ENCODE results near the gene PLEKHH2. TPM values are rescaled to one million over a fixed set of nuclear protein-coding genes. Genes with fewer than 3 reads are reported as not detected.

The PLEKHH2 gene
- total RNA-seq, 1 donor from 2014 or later, result 0.84 TPM

- H3K79me2 ChIP-seq (ENCODE audit: insufficient read depth, low read length), result no peaks in the 10 kb centered on the region
- no peak overlapping the region for H3K27ac ChIP-seq (ENCODE audit: low read depth, low read length)
- DNase-seq (ENCODE audit: low read depth), result peak; percentile 60
- no peaks in the 10 kb centered on the region for H3K4me1 ChIP-seq (ENCODE audit: insufficient read depth, low read length)
- no peaks in the 10 kb centered on the region for H3K9me3 ChIP-seq (ENCODE audit: insufficient read depth, low read depth, low read length)
- no peaks in the 10 kb centered on the region for H3K27me3 Mint-ChIP-seq (ENCODE audit: low read depth, unreplicated experiment)
- FAIRE-seq, result peak; percentile 37
- H3K4me2 ChIP-seq (ENCODE audit: low read length), result peak overlapping the region; percentile 3
- no peak overlapping the region for H3K9ac ChIP-seq (ENCODE audit: low read length)
- no peaks in the 10 kb centered on the region for H3K36me3 ChIP-seq (ENCODE audit: insufficient read depth, low read length)
- H3K4me3 ChIP-seq (ENCODE audit: insufficient read depth, low read depth, low read length), result no peak overlapping the region
- no peak overlapping the region for H2AFZ ChIP-seq (ENCODE audit: low read depth, low read length)
- TF ChIP-seq CTCF (IDR thresholded peaks at IDR 0.05; ENCODE audit: insufficient read depth, low read depth, low read length) (no peak), EZH2 (IDR thresholded peaks at IDR 0.05; ENCODE audit: insufficient read depth, low read length) (no peak)
- H3K4me3 Mint-ChIP-seq (ENCODE audit: unreplicated experiment), result no peak overlapping the region
- H3K36me3 Mint-ChIP-seq (ENCODE audit: low read depth, unreplicated experiment), result no peaks in the 10 kb centered on the region
- H4K20me1 ChIP-seq (ENCODE audit: insufficient read depth, low read length), result no peaks in the 10 kb centered on the region
- no peaks in the 10 kb centered on the region for H3K27me3 ChIP-seq (ENCODE audit: insufficient read depth, low read length)
- no peaks in the 10 kb centered on the region for H3K9me3 Mint-ChIP-seq (ENCODE audit: unreplicated experiment)
- peaks cover 9% of the 10 kb centered on the region for H3K4me1 Mint-ChIP-seq (ENCODE audit: low read depth, unreplicated experiment)
- H3K27ac Mint-ChIP-seq (ENCODE audit: unreplicated experiment), result no peak overlapping the region
Observed at GRCh38 chr2:43648994-43649701, 12.1 kb downstream of the PLEKHH2 start.

GRCh38 chr2:43653506-43653905, 16.4 kb downstream of the PLEKHH2 start:
- no peak for FAIRE-seq
- no peaks in the 10 kb centered on the region for H3K36me3 ChIP-seq (ENCODE audit: insufficient read depth, low read length)
- Mint-ChIP-seq H3K4me3 (ENCODE audit: unreplicated experiment) (no peak overlapping the region), H3K9me3 (ENCODE audit: unreplicated experiment) (no peaks in the 10 kb centered on the region), H3K27me3 (ENCODE audit: low read depth, unreplicated experiment) (no peaks in the 10 kb centered on the region), H3K4me1 (ENCODE audit: low read depth, unreplicated experiment) (peaks cover 9% of the 10 kb centered on the region), H3K27ac (ENCODE audit: unreplicated experiment) (no peak overlapping the region), H3K36me3 (ENCODE audit: low read depth, unreplicated experiment) (no peaks in the 10 kb centered on the region)
- no peaks in the 10 kb centered on the region for H3K27me3 ChIP-seq (ENCODE audit: insufficient read depth, low read length)
- no peak overlapping the region for H2AFZ ChIP-seq (ENCODE audit: low read depth, low read length)
- no peak overlapping the region for H3K9ac ChIP-seq (ENCODE audit: low read length)
- no peaks in the 10 kb centered on the region for H3K4me1 ChIP-seq (ENCODE audit: insufficient read depth, low read length)
- H3K9me3 ChIP-seq (ENCODE audit: insufficient read depth, low read depth, low read length), result no peaks in the 10 kb centered on the region
- DNase-seq (ENCODE audit: low read depth), result no peak
- no peak overlapping the region for H3K4me3 ChIP-seq (ENCODE audit: insufficient read depth, low read depth, low read length)
- no peak for TF ChIP-seq CTCF (IDR thresholded peaks at IDR 0.05; ENCODE audit: insufficient read depth, low read depth, low read length)
- no peak for TF ChIP-seq EZH2 (IDR thresholded peaks at IDR 0.05; ENCODE audit: insufficient read depth, low read length)
- no peaks in the 10 kb centered on the region for H4K20me1 ChIP-seq (ENCODE audit: insufficient read depth, low read length)
- H3K79me2 ChIP-seq (ENCODE audit: insufficient read depth, low read length), result no peaks in the 10 kb centered on the region
- H3K27ac ChIP-seq (ENCODE audit: low read depth, low read length), result no peak overlapping the region
- no peak overlapping the region for H3K4me2 ChIP-seq (ENCODE audit: low read length)

GRCh38 chr2:43657241-43657640, 20.2 kb downstream of the PLEKHH2 start:
- H3K9me3 Mint-ChIP-seq (ENCODE audit: unreplicated experiment), result no peaks in the 10 kb centered on the region
- Histone ChIP-seq H4K20me1 (ENCODE audit: insufficient read depth, low read length) (no peaks in the 10 kb centered on the region), H3K27me3 (ENCODE audit: insufficient read depth, low read length) (no peaks in the 10 kb centered on the region), H3K79me2 (ENCODE audit: insufficient read depth, low read length) (no peaks in the 10 kb centered on the region), H3K27ac (ENCODE audit: low read depth, low read length) (no peak overlapping the region), H3K4me2 (ENCODE audit: low read length) (no peak overlapping the region), H2AFZ (ENCODE audit: low read depth, low read length) (no peak overlapping the region), H3K4me1 (ENCODE audit: insufficient read depth, low read length) (no peaks in the 10 kb centered on the region), H3K4me3 (ENCODE audit: insufficient read depth, low read depth, low read length) (no peak overlapping the region), H3K9me3 (ENCODE audit: insufficient read depth, low read depth, low read length) (no peaks in the 10 kb centered on the region), H3K36me3 (ENCODE audit: insufficient read depth, low read length) (no peaks in the 10 kb centered on the region), H3K9ac (ENCODE audit: low read length) (no peak overlapping the region)
- FAIRE-seq (no peak), DNase-seq (ENCODE audit: low read depth) (no peak)
- H3K4me3 Mint-ChIP-seq (ENCODE audit: unreplicated experiment), result no peak overlapping the region
- no peaks in the 10 kb centered on the region for H3K27me3 Mint-ChIP-seq (ENCODE audit: low read depth, unreplicated experiment)
- no peaks in the 10 kb centered on the region for H3K4me1 Mint-ChIP-seq (ENCODE audit: low read depth, unreplicated experiment)
- no peaks in the 10 kb centered on the region for H3K36me3 Mint-ChIP-seq (ENCODE audit: low read depth, unreplicated experiment)
- TF ChIP-seq CTCF (IDR thresholded peaks at IDR 0.05; ENCODE audit: insufficient read depth, low read depth, low read length) (no peak), EZH2 (IDR thresholded peaks at IDR 0.05; ENCODE audit: insufficient read depth, low read length) (no peak)
- H3K27ac Mint-ChIP-seq (ENCODE audit: unreplicated experiment), result no peak overlapping the region

Data from astrocyte (in vitro differentiated cells and primary cell).